ENCODE measurements around the gene UNC5CL. TPM values are rescaled to one million over a fixed set of nuclear protein-coding genes. Genes with fewer than 3 reads are reported as not detected.

UNC5CL gene
- total and polyA plus RNA-seq, 2 of the 8 experiments (the other 6 are each of a cell fraction or from before 2014, with no cell fraction given): 1.3 to 1.7 TPM

DNA sequence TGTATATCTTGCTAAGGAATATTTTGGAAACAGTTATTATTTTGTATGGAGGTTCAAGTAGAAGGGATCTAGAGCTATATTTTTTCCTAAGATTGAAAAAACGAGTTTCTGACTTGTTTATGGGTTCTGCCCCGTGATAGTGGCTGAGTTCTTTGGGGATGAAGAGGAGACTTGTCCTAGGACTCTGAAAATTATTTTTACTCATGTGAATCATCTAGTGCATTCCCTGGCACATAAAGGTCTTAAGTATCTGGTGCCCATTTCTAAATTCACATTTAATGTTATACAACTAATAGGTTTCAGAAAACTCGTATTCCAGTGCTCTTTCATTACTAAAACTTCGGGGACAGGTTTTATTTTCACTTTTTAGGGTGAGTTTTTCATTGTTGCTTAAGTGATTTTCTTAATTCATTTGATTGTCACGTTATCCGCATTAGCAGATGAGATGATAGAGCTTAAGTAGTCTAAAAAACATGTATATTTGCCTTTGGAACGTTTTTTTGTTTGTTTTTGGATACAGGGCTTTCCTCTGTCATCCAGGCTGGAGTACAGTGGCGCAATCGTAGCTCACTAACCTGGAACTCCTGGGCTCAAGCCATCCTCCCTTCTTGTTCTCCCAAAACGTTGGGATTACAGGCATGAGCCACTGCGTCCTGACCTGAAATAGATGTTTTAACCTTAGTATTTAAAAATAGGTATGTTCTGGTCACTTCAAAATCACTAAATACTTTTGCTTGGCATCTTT, 35.8 kb upstream of the UNC5CL start (continued):
- TF ChIP-seq, protein P1, sequence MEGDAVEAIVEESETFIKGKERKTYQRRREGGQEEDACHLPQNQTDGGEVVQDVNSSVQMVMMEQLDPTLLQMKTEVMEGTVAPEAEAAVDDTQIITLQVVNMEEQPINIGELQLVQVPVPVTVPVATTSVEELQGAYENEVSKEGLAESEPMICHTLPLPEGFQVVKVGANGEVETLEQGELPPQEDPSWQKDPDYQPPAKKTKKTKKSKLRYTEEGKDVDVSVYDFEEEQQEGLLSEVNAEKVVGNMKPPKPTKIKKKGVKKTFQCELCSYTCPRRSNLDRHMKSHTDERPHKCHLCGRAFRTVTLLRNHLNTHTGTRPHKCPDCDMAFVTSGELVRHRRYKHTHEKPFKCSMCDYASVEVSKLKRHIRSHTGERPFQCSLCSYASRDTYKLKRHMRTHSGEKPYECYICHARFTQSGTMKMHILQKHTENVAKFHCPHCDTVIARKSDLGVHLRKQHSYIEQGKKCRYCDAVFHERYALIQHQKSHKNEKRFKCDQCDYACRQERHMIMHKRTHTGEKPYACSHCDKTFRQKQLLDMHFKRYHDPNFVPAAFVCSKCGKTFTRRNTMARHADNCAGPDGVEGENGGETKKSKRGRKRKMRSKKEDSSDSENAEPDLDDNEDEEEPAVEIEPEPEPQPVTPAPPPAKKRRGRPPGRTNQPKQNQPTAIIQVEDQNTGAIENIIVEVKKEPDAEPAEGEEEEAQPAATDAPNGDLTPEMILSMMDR (IDR thresholded peaks at IDR 0.05; ENCODE audit: control extremely low read depth in 1 of 3, insufficient read depth in 1 of 3, low read depth in 1 of 3, low read length in 3 of 3): no peak
- no peak for TF ChIP-seq TCF12 (IDR thresholded peaks at IDR 0.05; ENCODE audit: low read depth, low read length)

Measured in H1 (cell line).